ENCODE results near the gene PPARA. TPM values are rescaled to one million over a fixed set of nuclear protein-coding genes. Genes with fewer than 3 reads are reported as not detected.

Gene PPARA
- total and polyA plus RNA-seq, 9 of the 15 experiments (the other 6 are each of a cell fraction or from before 2014, with no cell fraction given): 0.64 to 5.3 (median 3.5) TPM

DNA sequence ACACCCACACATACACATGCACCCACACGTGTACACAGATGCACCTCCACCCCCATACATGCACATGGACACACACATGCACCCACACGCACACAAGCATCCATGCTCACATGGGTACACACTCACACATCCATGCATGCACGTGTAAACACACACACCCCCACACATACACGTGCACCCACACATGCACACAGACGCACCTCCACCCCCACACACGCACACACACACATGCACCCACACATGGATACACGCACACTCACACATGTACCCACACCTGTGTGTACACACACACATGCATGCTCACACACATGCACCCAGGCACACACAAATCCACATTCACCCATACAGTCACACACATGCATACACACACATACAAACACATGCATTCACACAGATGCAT, 75.3 kb downstream of the PPARA start:
- H3K9me3 ChIP-seq (replicated peaks; ENCODE audit: control insufficient read depth, insufficient read depth, low read depth, low read length): no peaks in the 10 kb centered on the region
- ChIA-PET CTCF (ENCODE audit: low intra/inter-chr PET ratio) (no interaction called here), POLR2A (no interaction called here)
- H3K79me2 ChIP-seq (ENCODE audit: control insufficient read depth, insufficient read depth, low read length): no peaks in the 10 kb centered on the region
- no peak for ATAC-seq
- no TSS peak for BruUV-seq (replicated peaks)
- no peak overlapping the region for H3K4me2 ChIP-seq (ENCODE audit: insufficient read depth, low read length)
- no peak overlapping the region for H2AFZ ChIP-seq (ENCODE audit: low read depth, low read length)
- H3K9ac ChIP-seq (ENCODE audit: insufficient read depth in 1 of 2, low read depth in 2 of 2, low read length in 2 of 2): no peak overlapping the region
- intact Hi-C loops (cut with micrococcal nuclease) (no loop called here), in situ Hi-C loops (cut with MboI) (no loop called here)
- H3K36me3 ChIP-seq (ENCODE audit: control insufficient read depth, insufficient read depth, low read length): no peaks in the 10 kb centered on the region
- no peak for DNase-seq (ENCODE audit: extremely low read depth in 1 of 4, low spot score in 3 of 4)
- TF ChIP-seq, protein P1, sequence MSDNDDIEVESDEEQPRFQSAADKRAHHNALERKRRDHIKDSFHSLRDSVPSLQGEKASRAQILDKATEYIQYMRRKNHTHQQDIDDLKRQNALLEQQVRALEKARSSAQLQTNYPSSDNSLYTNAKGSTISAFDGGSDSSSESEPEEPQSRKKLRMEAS (CRISPR knock-in tag; IDR thresholded peaks at IDR 0.05): 0 out of 2 replicates have a peak, but pooled peaks have one; percentile 26
- TF ChIP-seq, protein P2, sequence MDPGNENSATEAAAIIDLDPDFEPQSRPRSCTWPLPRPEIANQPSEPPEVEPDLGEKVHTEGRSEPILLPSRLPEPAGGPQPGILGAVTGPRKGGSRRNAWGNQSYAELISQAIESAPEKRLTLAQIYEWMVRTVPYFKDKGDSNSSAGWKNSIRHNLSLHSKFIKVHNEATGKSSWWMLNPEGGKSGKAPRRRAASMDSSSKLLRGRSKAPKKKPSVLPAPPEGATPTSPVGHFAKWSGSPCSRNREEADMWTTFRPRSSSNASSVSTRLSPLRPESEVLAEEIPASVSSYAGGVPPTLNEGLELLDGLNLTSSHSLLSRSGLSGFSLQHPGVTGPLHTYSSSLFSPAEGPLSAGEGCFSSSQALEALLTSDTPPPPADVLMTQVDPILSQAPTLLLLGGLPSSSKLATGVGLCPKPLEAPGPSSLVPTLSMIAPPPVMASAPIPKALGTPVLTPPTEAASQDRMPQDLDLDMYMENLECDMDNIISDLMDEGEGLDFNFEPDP (CRISPR knock-in tag; IDR thresholded peaks at IDR 0.05): no peak
- TF ChIP-seq KDM1A (IDR thresholded peaks at IDR 0.05): peak in 1 of 2 experiments; percentile 37; a peak in 1 of 4 replicates
- no peak for FAIRE-seq
- H3K27ac ChIP-seq (ENCODE audit: extremely low read depth, low read depth, low read length): no peak overlapping the region
- H3K4me1 ChIP-seq (replicated peaks in 1 of 2; ENCODE audit: control insufficient read depth in 2 of 2, insufficient read depth in 2 of 2, low read length in 2 of 2): peaks cover 0 to 10% of the 10 kb centered on the region in 2 experiments; a peak in 2 of 5 replicates
- H4K20me1 ChIP-seq (replicated peaks; ENCODE audit: control insufficient read depth, insufficient read depth, low read length): no peaks in the 10 kb centered on the region
- H3K4me3 ChIP-seq: no peak overlapping the region
- WGBS (ENCODE audit: insufficient coverage, low coverage, missing lambda C conversion rate): 76% methylated on average over 7 of the region's 7 CpGs
- H3K9me1 ChIP-seq (ENCODE audit: control insufficient read depth, insufficient read depth, low read length): no peaks in the 10 kb centered on the region
- no peaks in the 10 kb centered on the region for H3K27me3 ChIP-seq (ENCODE audit: control insufficient read depth in 2 of 2, insufficient read depth in 2 of 2, low read length in 2 of 2)

DNA sequence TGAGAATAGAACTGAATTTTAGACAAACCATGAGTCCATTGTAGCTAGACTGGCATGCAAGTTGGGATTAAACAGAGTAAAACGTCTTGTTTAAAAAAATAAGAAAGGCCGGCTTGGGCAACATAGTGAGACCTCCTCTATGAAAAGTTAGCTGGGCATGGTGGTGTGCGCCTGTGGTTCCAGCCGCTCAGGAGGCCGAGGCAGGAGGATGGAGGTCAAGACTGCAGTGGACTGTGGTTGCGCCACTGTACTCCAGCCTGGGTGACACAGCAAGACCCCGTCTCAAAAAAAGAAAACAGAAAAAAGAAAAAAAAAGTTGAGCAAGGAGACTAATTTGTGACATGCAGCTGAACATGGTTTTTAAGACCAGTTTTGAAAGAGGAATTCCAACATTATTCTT, 76.3 kb downstream of the PPARA start:
- no peaks in the 10 kb centered on the region for H3K27me3 ChIP-seq (ENCODE audit: control insufficient read depth in 2 of 2, insufficient read depth in 2 of 2, low read length in 2 of 2)
- no peaks in the 10 kb centered on the region for H3K9me3 ChIP-seq (replicated peaks; ENCODE audit: control insufficient read depth, insufficient read depth, low read depth, low read length)
- no peak overlapping the region for H2AFZ ChIP-seq (ENCODE audit: low read depth, low read length)
- 73% methylated on average over 6 of the region's 7 CpGs for WGBS (ENCODE audit: insufficient coverage, low coverage, missing lambda C conversion rate)
- CTCF ChIA-PET (ENCODE audit: low intra/inter-chr PET ratio): no interaction called here
- FAIRE-seq (no peak), DNase-seq (ENCODE audit: extremely low read depth in 1 of 4, low spot score in 3 of 4) (no peak), ATAC-seq (no peak)
- in situ Hi-C loops (cut with MboI) (no loop called here), intact Hi-C loops (cut with micrococcal nuclease) (no loop called here)
- H3K4me1 ChIP-seq (replicated peaks in 1 of 2; ENCODE audit: control insufficient read depth in 2 of 2, insufficient read depth in 2 of 2, low read length in 2 of 2): peaks cover 0 to 10% of the 10 kb centered on the region in 2 experiments; a peak in 2 of 5 replicates
- H3K79me2 ChIP-seq (ENCODE audit: control insufficient read depth, insufficient read depth, low read length): no peaks in the 10 kb centered on the region
- no peaks in the 10 kb centered on the region for H3K36me3 ChIP-seq (ENCODE audit: control insufficient read depth, insufficient read depth, low read length)
- no peak overlapping the region for H3K4me2 ChIP-seq (ENCODE audit: insufficient read depth, low read length)
- POLR2A ChIA-PET: interaction anchor here (1.7 kb wide), 1 partner anchor 15 kb away, joined by 5 read pairs; no protein-coding TSS in a partner anchor
- no peak overlapping the region for H3K4me3 ChIP-seq
- H3K9me1 ChIP-seq (ENCODE audit: control insufficient read depth, insufficient read depth, low read length): no peaks in the 10 kb centered on the region
- no peaks in the 10 kb centered on the region for H4K20me1 ChIP-seq (replicated peaks; ENCODE audit: control insufficient read depth, insufficient read depth, low read length)
- no peak overlapping the region for H3K27ac ChIP-seq (ENCODE audit: extremely low read depth, low read depth, low read length)
- no peak overlapping the region for H3K9ac ChIP-seq (ENCODE audit: insufficient read depth in 1 of 2, low read depth in 2 of 2, low read length in 2 of 2)
- no TSS peak for BruUV-seq (replicated peaks)
- TF ChIP-seq, protein P3, sequence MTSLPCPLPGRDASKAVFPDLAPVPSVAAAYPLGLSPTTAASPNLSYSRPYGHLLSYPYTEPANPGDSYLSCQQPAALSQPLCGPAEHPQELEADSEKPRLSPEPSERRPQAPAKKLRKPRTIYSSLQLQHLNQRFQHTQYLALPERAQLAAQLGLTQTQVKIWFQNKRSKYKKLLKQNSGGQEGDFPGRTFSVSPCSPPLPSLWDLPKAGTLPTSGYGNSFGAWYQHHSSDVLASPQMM (CRISPR knock-in tag; IDR thresholded peaks at IDR 0.05): no peak
- TF ChIP-seq NELFE (IDR thresholded peaks at IDR 0.05; ENCODE audit: insufficient read depth, insufficient read length) (no peak), ZNF263 (CRISPR knock-in tag; IDR thresholded peaks at IDR 0.05; ENCODE audit: borderline replicate concordance) (no peak), ZNF23 (CRISPR knock-in tag; IDR thresholded peaks at IDR 0.05) (no peak), FOXJ2 (tag; IDR thresholded peaks at IDR 0.05) (no peak), CBX5 (IDR thresholded peaks at IDR 0.05; ENCODE audit: borderline replicate concordance, low read depth) (no peak), CCAR2 (IDR thresholded peaks at IDR 0.05; ENCODE audit: low read depth, low read length) (no peak), OTX1 (CRISPR knock-in tag; IDR thresholded peaks at IDR 0.05) (no peak), PRMT5 (CRISPR knock-in tag; IDR thresholded peaks at IDR 0.05) (no peak), NCOR1 (IDR thresholded peaks at IDR 0.05) (no peak)

Data from K562 (cell line).